Measurements from ENCODE around the gene MINDY3. TPM values are rescaled to one million over a fixed set of nuclear protein-coding genes. Genes with fewer than 3 reads are reported as not detected.
"Not testable (repeated sequence)": the region's sequence is repeated elsewhere in the genome, so short reads cannot be mapped to it uniquely, and the experiment has no call there.

MINDY3 gene
- total RNA-seq, 1 experiment from 2014 or later: 11.3 TPM

DNA sequence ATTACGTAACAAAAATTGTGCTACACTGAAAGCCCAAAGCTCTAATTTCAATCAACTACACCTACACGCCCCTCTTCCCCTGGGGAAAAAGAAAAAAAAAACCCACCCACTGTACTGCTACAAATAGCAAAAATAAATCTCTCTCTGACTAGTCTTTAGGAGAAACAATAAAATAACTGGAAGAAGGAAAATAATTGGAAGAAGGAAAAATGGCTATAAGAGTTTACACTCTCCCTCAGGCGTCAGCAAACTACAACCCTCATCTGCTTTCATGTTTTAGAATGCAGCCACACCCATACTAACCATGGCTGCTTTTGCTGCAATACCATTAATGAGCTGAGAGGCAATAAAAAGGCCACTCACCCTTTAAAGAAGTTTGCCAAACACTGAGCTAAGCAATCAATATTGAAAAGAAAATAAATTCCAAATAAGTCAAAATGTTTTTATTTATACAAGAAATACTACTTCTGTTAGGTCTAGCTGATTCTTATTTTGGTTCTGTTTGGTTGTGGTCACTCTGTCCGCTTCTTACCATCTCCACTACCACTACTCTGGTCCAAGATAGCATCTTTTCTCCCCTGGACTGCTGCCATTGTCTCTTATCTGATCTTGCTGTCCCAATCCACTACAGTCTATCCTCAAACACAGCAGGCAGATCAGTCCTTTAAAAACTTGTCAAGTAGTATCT is 3.8 kb downstream of the MINDY3 start:
- Mint-ChIP-seq H3K36me3 (peaks cover 14% of the 10 kb centered on the region), H3K4me1 (peaks cover 8% of the 10 kb centered on the region), H3K27me3 (ENCODE audit: low read depth) (peaks cover 16% of the 10 kb centered on the region; the same call in 1 of the 2 replicates), H3K9me3 (peaks cover 24% of the 10 kb centered on the region), H3K27ac (no peak overlapping the region), H3K4me3 (no peak overlapping the region)
- CTCF ChIA-PET: no interaction called here
- POLR2A ChIA-PET: no interaction called here
- TF ChIP-seq, protein P1, sequence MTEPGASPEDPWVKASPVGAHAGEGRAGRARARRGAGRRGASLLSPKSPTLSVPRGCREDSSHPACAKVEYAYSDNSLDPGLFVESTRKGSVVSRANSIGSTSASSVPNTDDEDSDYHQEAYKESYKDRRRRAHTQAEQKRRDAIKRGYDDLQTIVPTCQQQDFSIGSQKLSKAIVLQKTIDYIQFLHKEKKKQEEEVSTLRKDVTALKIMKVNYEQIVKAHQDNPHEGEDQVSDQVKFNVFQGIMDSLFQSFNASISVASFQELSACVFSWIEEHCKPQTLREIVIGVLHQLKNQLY (CRISPR knock-in tag; IDR thresholded peaks at IDR 0.05): no peak
- TF ChIP-seq MXD4 (CRISPR knock-in tag; IDR thresholded peaks at IDR 0.05; ENCODE audit: borderline replicate concordance) (no peak), ZNF138 (CRISPR knock-in tag; conservative IDR thresholded peaks at IDR 0.05) (no peak)
- TF ChIP-seq, protein P2, sequence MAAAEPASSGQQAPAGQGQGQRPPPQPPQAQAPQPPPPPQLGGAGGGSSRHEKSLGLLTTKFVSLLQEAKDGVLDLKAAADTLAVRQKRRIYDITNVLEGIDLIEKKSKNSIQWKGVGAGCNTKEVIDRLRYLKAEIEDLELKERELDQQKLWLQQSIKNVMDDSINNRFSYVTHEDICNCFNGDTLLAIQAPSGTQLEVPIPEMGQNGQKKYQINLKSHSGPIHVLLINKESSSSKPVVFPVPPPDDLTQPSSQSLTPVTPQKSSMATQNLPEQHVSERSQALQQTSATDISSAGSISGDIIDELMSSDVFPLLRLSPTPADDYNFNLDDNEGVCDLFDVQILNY (CRISPR knock-in tag; IDR thresholded peaks at IDR 0.05): no peak
- DNase-seq (ENCODE audit: low spot score) (no peak), ATAC-seq (no peak)

DNA sequence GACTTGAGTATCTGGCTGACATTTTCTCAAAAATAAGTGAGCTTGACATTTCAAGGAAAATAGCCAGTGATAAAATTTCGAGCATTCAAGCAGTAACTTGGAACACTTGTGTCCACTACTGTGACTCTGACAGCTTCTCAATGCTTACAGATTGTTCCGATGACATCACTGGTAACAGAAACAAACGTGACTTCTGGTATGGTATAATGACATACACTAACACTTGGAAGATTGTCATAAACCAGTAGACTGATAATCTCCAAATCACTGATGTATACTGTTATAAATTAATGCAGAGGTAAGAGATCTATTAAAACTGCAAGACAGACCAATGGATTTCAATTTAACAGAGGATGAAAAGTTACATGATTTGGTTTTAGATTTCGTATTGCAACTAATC is 6.5 kb downstream of the MINDY3 start:
- DNase-seq (ENCODE audit: low spot score) (no peak), ATAC-seq (no peak)
- CTCF ChIA-PET: no interaction called here
- no peak for TF ChIP-seq MXD4 (CRISPR knock-in tag; IDR thresholded peaks at IDR 0.05; ENCODE audit: borderline replicate concordance)
- H3K36me3 Mint-ChIP-seq: peaks cover 40% of the 10 kb centered on the region
- no peak overlapping the region for H3K27ac Mint-ChIP-seq
- peaks cover 2% of the 10 kb centered on the region for H3K4me1 Mint-ChIP-seq
- peaks cover 42% of the 10 kb centered on the region for H3K9me3 Mint-ChIP-seq
- H3K27me3 Mint-ChIP-seq (ENCODE audit: low read depth): peaks cover 7% of the 10 kb centered on the region
- no peak overlapping the region for H3K4me3 Mint-ChIP-seq
- POLR2A ChIA-PET: no interaction called here

DNA sequence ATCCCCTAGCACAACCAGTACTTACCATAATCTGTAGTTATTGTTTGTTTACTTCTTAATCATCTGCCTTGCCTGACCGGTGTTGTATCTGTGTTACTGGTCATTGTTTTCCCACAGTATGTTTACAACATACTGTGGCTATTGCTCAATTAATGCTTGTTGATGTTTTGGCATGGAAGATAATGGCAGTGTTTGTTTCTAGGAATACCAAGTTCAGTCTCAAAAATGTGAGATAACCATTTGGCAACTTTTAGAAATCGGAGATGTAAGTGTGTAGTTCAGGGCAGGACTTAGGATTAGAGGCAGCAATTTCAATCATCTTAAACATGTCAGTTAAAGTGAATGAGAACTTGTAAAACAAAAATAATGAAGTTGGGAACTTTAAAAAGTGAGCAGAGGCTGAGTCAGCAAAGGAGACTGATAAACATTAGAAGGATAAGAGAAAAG is 8.2 kb downstream of the MINDY3 start:
- TF ChIP-seq, protein P3, sequence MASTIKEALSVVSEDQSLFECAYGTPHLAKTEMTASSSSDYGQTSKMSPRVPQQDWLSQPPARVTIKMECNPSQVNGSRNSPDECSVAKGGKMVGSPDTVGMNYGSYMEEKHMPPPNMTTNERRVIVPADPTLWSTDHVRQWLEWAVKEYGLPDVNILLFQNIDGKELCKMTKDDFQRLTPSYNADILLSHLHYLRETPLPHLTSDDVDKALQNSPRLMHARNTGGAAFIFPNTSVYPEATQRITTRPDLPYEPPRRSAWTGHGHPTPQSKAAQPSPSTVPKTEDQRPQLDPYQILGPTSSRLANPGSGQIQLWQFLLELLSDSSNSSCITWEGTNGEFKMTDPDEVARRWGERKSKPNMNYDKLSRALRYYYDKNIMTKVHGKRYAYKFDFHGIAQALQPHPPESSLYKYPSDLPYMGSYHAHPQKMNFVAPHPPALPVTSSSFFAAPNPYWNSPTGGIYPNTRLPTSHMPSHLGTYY (CRISPR knock-in tag; IDR thresholded peaks at IDR 0.05): no peak
- TF ChIP-seq, protein P4, sequence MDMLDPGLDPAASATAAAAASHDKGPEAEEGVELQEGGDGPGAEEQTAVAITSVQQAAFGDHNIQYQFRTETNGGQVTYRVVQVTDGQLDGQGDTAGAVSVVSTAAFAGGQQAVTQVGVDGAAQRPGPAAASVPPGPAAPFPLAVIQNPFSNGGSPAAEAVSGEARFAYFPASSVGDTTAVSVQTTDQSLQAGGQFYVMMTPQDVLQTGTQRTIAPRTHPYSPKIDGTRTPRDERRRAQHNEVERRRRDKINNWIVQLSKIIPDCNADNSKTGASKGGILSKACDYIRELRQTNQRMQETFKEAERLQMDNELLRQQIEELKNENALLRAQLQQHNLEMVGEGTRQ (CRISPR knock-in tag; IDR thresholded peaks at IDR 0.05): no peak
- no peak for TF ChIP-seq ZNF416 (CRISPR knock-in tag; IDR thresholded peaks at IDR 0.05)
- TF ChIP-seq ZNF219 (CRISPR knock-in tag; IDR thresholded peaks at IDR 0.05; ENCODE audit: borderline replicate concordance): no peak
- TF ChIP-seq CREM (CRISPR knock-in tag; IDR thresholded peaks at IDR 0.05): no peak
- TF ChIP-seq, protein P5, sequence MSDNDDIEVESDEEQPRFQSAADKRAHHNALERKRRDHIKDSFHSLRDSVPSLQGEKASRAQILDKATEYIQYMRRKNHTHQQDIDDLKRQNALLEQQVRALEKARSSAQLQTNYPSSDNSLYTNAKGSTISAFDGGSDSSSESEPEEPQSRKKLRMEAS (CRISPR knock-in tag; IDR thresholded peaks at IDR 0.05): no peak
- TF ChIP-seq, protein P1 (CRISPR knock-in tag; IDR thresholded peaks at IDR 0.05): no peak
- TF ChIP-seq ZBTB21 (CRISPR knock-in tag; IDR thresholded peaks at IDR 0.05; ENCODE audit: borderline replicate concordance): no peak
- TF ChIP-seq, protein P6, sequence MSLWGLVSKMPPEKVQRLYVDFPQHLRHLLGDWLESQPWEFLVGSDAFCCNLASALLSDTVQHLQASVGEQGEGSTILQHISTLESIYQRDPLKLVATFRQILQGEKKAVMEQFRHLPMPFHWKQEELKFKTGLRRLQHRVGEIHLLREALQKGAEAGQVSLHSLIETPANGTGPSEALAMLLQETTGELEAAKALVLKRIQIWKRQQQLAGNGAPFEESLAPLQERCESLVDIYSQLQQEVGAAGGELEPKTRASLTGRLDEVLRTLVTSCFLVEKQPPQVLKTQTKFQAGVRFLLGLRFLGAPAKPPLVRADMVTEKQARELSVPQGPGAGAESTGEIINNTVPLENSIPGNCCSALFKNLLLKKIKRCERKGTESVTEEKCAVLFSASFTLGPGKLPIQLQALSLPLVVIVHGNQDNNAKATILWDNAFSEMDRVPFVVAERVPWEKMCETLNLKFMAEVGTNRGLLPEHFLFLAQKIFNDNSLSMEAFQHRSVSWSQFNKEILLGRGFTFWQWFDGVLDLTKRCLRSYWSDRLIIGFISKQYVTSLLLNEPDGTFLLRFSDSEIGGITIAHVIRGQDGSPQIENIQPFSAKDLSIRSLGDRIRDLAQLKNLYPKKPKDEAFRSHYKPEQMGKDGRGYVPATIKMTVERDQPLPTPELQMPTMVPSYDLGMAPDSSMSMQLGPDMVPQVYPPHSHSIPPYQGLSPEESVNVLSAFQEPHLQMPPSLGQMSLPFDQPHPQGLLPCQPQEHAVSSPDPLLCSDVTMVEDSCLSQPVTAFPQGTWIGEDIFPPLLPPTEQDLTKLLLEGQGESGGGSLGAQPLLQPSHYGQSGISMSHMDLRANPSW (CRISPR knock-in tag; conservative IDR thresholded peaks at IDR 0.05; ENCODE audit: low read depth): no peak
- no peak for ATAC-seq
- POLR2A ChIA-PET: no interaction called here
- Mint-ChIP-seq H3K4me1 (no peaks in the 10 kb centered on the region), H3K9me3 (peaks cover 50% of the 10 kb centered on the region), H3K4me3 (no peak overlapping the region), H3K27ac (no peak overlapping the region), H3K36me3 (peaks cover 49% of the 10 kb centered on the region), H3K27me3 (ENCODE audit: low read depth) (peaks cover 6% of the 10 kb centered on the region)
- no peak for DNase-seq (ENCODE audit: low spot score)
- CTCF ChIA-PET: no interaction called here

DNA sequence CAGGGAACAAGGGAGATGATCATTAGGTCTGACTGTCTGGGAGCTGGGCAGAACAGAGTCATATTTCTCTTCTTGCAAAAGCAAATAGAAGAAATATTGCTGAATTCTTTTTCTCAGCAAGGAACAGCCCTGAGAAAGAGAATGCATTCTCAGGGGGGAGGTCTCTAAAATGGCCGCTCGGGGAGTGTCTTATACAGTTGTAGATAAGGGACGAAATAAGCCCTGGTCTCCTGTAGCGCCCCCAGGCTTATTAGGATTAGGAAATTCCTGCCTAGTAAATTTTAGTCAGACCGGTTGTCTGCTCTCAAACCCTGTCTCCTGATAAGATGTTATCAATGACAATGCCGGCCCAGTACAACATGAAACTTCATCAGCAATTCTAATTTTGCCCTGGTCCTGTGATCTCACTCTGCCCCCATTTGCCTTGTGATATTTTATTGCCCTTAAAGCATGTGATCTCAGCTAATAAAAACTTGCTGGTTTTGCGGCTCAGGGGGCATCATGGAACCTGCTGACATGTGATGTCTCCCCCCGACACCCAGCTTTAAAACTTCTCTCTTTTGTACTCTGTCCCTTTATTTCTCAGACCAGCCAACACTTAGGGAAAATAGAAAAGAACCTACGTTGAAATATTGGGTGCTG is 9.8 kb downstream of the MINDY3 start:
- H3K27ac Mint-ChIP-seq; H3K4me3 Mint-ChIP-seq; CTCF ChIA-PET; POLR2A ChIA-PET; DNase-seq (ENCODE audit: low spot score); H3K27me3 Mint-ChIP-seq (ENCODE audit: low read depth); H3K4me1 Mint-ChIP-seq; ATAC-seq: not testable (repeated sequence)
- Mint-ChIP-seq H3K36me3 (peaks cover 49% of the 10 kb centered on the region), H3K9me3 (peaks cover 50% of the 10 kb centered on the region)

All from WTC11 (cell line).